ENCODE results near the gene TNFRSF12A. TPM values are rescaled to one million over a fixed set of nuclear protein-coding genes. Genes with fewer than 3 reads are reported as not detected.

TNFRSF12A gene
- total RNA-seq, 2 experiments from 2014 or later: 1.8 to 1.9 TPM

DNA sequence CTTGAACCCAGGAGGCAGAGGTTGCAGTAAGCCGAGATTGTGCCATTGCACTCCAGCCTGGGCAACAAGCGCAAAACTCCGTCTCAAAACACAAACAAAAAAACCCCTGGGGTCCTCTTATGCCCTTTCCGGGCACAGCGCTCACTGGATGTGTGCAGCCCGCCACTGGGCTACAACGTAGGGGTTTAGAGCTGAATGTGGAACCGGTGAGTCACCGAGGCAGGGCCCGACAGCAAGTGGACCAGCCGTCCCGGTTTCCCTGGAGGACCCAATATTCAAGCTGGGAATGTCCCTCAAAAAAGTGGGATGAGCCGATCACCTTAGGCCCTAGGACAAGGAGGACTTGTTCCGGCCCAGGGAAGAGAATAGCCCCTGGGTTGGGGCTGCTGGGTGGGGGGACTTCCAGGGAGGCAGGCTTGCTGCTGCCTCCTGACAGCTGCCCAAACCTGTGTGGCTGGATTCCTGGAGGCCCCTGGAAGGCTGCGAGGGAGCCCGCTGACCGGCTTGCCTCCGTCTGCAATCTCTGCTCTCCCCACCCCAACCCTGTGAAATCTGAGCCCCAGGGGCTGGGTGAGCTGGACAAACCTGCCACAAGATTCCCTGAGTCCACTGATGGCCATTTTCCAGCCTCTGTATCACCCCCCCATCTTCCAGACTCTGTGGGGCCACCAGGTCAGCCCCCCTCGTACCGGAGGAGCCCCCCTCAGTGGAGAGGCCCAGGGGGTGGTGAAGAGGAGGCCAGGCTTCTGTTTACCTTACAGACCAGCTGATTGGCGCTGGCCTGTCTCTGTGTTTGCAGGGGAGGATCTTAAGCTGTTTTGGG, 10.4 kb upstream of the TNFRSF12A start:
- TF ChIP-seq, protein P1, sequence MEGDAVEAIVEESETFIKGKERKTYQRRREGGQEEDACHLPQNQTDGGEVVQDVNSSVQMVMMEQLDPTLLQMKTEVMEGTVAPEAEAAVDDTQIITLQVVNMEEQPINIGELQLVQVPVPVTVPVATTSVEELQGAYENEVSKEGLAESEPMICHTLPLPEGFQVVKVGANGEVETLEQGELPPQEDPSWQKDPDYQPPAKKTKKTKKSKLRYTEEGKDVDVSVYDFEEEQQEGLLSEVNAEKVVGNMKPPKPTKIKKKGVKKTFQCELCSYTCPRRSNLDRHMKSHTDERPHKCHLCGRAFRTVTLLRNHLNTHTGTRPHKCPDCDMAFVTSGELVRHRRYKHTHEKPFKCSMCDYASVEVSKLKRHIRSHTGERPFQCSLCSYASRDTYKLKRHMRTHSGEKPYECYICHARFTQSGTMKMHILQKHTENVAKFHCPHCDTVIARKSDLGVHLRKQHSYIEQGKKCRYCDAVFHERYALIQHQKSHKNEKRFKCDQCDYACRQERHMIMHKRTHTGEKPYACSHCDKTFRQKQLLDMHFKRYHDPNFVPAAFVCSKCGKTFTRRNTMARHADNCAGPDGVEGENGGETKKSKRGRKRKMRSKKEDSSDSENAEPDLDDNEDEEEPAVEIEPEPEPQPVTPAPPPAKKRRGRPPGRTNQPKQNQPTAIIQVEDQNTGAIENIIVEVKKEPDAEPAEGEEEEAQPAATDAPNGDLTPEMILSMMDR (IDR thresholded peaks at IDR 0.05): no peak
- intact Hi-C loops (cut with DNase I, micrococcal nuclease): no loop called here
- Histone ChIP-seq H3K27ac (ENCODE audit: low read depth in 1 of 2, low read length in 2 of 2) (no peak overlapping the region), H3K9me3 (ENCODE audit: control insufficient read depth in 1 of 2, insufficient read depth in 1 of 2, low read length in 2 of 2) (peaks cover 0 to 10% of the 10 kb centered on the region in 2 experiments), H3K36me3 (ENCODE audit: insufficient read depth, low read length) (no peaks in the 10 kb centered on the region), H3K4me3 (ENCODE audit: low read length) (no peak overlapping the region), H3K27me3 (ENCODE audit: control insufficient read depth in 1 of 2, insufficient read depth in 2 of 2, low read length in 2 of 2) (peaks cover 6 to 9% of the 10 kb centered on the region in 2 experiments), H3K4me1 (ENCODE audit: insufficient read depth, low read length) (peaks cover 49% of the 10 kb centered on the region)
- no peaks in the 10 kb centered on the region for H3K36me3 Mint-ChIP-seq (ENCODE audit: low read depth)
- no peak overlapping the region for H3K4me3 Mint-ChIP-seq
- ATAC-seq (ENCODE audit: poor library complexity) (no peak), DNase-seq (no peak)
- H3K27ac Mint-ChIP-seq: no peak overlapping the region
- POLR2A ChIA-PET: interaction anchor here (0.5 kb wide), 1 partner anchor 54 kb away, joined by 5 read pairs; no protein-coding TSS in a partner anchor
- CTCF ChIA-PET: interaction anchor here (11.4 kb wide), 1 partner anchor 20 kb away, joined by 181 read pairs; no protein-coding TSS in a partner anchor
- peaks cover 27% of the 10 kb centered on the region for H3K4me1 Mint-ChIP-seq (ENCODE audit: low read depth)
- H3K27me3 Mint-ChIP-seq: peaks cover 31% of the 10 kb centered on the region
- no peaks in the 10 kb centered on the region for H3K9me3 Mint-ChIP-seq

DNA sequence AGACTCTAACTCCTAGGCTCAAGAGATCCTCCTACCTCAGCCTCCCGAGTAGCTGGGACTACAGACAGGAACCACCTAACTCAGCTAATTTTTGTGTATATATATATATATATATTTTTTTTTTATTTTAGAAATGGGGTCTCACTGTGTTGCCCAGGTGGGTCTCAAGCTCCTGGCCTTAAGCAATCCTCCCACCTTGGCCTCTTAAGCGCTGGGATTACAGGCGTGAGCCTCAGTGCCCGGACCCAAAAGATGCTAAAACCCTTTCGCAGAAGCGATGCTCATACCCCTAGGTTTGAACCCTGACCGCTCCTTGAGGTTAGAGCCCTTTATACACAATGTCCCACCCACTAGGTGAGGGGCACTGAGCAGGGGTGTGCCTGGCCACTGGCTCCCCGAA, 9.7 kb upstream of the TNFRSF12A start:
- no peak overlapping the region for H3K27ac ChIP-seq (ENCODE audit: low read depth in 1 of 2, low read length in 2 of 2)
- Mint-ChIP-seq H3K27ac (no peak overlapping the region), H3K4me3 (no peak overlapping the region), H3K27me3 (peaks cover 28% of the 10 kb centered on the region), H3K9me3 (no peaks in the 10 kb centered on the region), H3K36me3 (ENCODE audit: low read depth) (no peaks in the 10 kb centered on the region), H3K4me1 (ENCODE audit: low read depth) (peaks cover 23% of the 10 kb centered on the region)
- no peak overlapping the region for H3K4me3 ChIP-seq (ENCODE audit: low read length)
- ChIA-PET POLR2A (no interaction called here), CTCF (interaction anchor here (11.4 kb wide), 1 partner anchor 19 kb away, joined by 181 read pairs; no protein-coding TSS in a partner anchor)
- DNase-seq (no peak), ATAC-seq (ENCODE audit: poor library complexity) (no peak)
- peaks cover 46% of the 10 kb centered on the region for H3K4me1 ChIP-seq (ENCODE audit: insufficient read depth, low read length)
- intact Hi-C loops (cut with DNase I, micrococcal nuclease): no loop called here
- no peaks in the 10 kb centered on the region for H3K36me3 ChIP-seq (ENCODE audit: insufficient read depth, low read length)
- TF ChIP-seq, protein P1 (IDR thresholded peaks at IDR 0.05): no peak
- peaks cover 0 to 10% of the 10 kb centered on the region in 2 experiments for H3K9me3 ChIP-seq (ENCODE audit: control insufficient read depth in 1 of 2, insufficient read depth in 1 of 2, low read length in 2 of 2)
- peaks cover 6 to 9% of the 10 kb centered on the region in 2 experiments for H3K27me3 ChIP-seq (ENCODE audit: control insufficient read depth in 1 of 2, insufficient read depth in 2 of 2, low read length in 2 of 2)

DNA sequence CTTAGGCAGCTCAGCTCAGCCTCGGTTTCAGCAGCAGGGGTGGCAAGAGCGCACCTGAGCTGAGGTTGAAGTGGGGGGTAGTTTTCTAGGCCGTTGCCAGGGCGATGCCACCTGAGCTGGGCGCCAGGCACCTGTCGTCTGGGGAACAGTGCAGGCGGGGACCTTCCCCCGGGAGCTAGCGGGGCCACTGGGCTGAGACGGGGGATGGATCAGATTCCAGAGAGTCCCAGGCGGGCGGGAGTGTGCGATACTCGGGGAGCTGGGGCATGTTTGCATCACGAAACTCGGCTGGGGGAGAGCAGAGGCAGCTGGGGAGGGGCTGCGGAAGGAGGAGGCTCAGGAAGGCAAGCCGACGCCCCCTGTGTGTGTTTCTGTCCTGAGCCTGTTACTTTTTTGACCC, 7.9 kb upstream of the TNFRSF12A start:
- ChIA-PET POLR2A (interaction anchor here (1.0 kb wide), 1 partner anchor 10 kb away, joined by 3 read pairs; no protein-coding TSS in a partner anchor), CTCF (no interaction called here)
- Mint-ChIP-seq H3K9me3 (no peaks in the 10 kb centered on the region), H3K4me3 (no peak overlapping the region), H3K27me3 (peaks cover 26% of the 10 kb centered on the region), H3K27ac (no peak overlapping the region), H3K4me1 (ENCODE audit: low read depth) (peaks cover 17% of the 10 kb centered on the region), H3K36me3 (ENCODE audit: low read depth) (no peaks in the 10 kb centered on the region)
- Histone ChIP-seq H3K36me3 (ENCODE audit: insufficient read depth, low read length) (no peaks in the 10 kb centered on the region), H3K9me3 (ENCODE audit: control insufficient read depth in 1 of 2, insufficient read depth in 1 of 2, low read length in 2 of 2) (peaks cover 0 to 10% of the 10 kb centered on the region in 2 experiments), H3K4me1 (ENCODE audit: insufficient read depth, low read length) (peaks cover 37% of the 10 kb centered on the region), H3K27ac (ENCODE audit: low read depth in 1 of 2, low read length in 2 of 2) (no peak overlapping the region), H3K27me3 (ENCODE audit: control insufficient read depth in 1 of 2, insufficient read depth in 2 of 2, low read length in 2 of 2) (peaks cover 8 to 9% of the 10 kb centered on the region in 2 experiments), H3K4me3 (ENCODE audit: low read length) (no peak overlapping the region)
- no peak for ATAC-seq (ENCODE audit: poor library complexity)
- TF ChIP-seq, protein P1 (IDR thresholded peaks at IDR 0.05): no peak
- intact Hi-C loops (cut with DNase I, micrococcal nuclease): no loop called here
- no peak for DNase-seq
